Measurements from ENCODE around the gene SMKR1. TPM values are rescaled to one million over a fixed set of nuclear protein-coding genes. Genes with fewer than 3 reads are reported as not detected.

SMKR1 gene
- total and polyA plus RNA-seq, 9 of the 15 experiments (the other 6 are each of a cell fraction or from before 2014, with no cell fraction given) = 0.58 to 1.8 (median 0.93) TPM; not detected in 1

DNA sequence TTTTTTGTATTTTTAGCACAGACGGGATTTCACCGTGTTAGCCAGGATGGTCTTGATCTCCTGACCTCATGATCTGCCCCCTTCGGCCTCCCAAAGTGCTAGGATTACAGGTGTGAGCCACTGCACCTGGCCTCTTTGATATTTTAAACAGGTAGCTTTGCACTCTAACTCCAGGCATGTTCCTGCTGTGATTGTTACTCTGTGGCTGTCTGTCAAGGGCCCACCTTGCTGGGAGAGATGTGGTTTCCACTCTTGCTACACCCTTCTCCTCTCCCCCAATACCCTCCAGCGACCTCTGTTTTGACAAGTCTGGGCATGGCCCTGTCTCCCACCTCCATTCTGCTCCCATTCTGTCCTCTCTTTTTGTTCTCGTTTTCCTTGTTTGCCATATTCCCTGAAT lies 17.1 kb downstream of the SMKR1 start:
- no peak overlapping the region for H3K4me2 ChIP-seq (ENCODE audit: insufficient read depth, low read length)
- H3K9me3 ChIP-seq (replicated peaks; ENCODE audit: control insufficient read depth, insufficient read depth, low read depth, low read length) = 0 out of 2 replicates have a peak, but pooled peaks cover 2% of the 10 kb centered on the region
- H3K27ac ChIP-seq (ENCODE audit: extremely low read depth, low read depth, low read length) = no peak overlapping the region
- peaks cover 15 to 38% of the 10 kb centered on the region in 2 experiments for H3K27me3 ChIP-seq (ENCODE audit: control insufficient read depth in 2 of 2, insufficient read depth in 2 of 2, low read length in 2 of 2)
- no peaks in the 10 kb centered on the region for H3K36me3 ChIP-seq (ENCODE audit: control insufficient read depth, insufficient read depth, low read length)
- intact Hi-C loops (cut with micrococcal nuclease) (no loop called here), in situ Hi-C loops (cut with MboI) (no loop called here)
- 0% methylated on average over 5 of the region's 5 CpGs for WGBS (ENCODE audit: insufficient coverage, low coverage, missing lambda C conversion rate)
- no peak for DNase-seq (ENCODE audit: extremely low read depth in 1 of 4, low spot score in 3 of 4)
- H3K9me1 ChIP-seq (ENCODE audit: control insufficient read depth, insufficient read depth, low read length) = no peaks in the 10 kb centered on the region
- no peak for ATAC-seq
- TF ChIP-seq TBP (optimal IDR thresholded peaks at IDR 0.05; ENCODE audit: low read depth, low read length) (no peak), ZNF408 (CRISPR knock-in tag; IDR thresholded peaks at IDR 0.05; ENCODE audit: low read depth) (no peak), TBL1XR1 (IDR thresholded peaks at IDR 0.05; ENCODE audit: low read length in 2 of 2) (no peak), FOSL1 (tag; conservative IDR thresholded peaks at IDR 0.05) (no peak), SETDB1 (IDR thresholded peaks at IDR 0.05; ENCODE audit: low read length) (no peak), FUS (optimal IDR thresholded peaks at IDR 0.05; ENCODE audit: low read depth, low read length) (no peak), ZNF57 (CRISPR knock-in tag; IDR thresholded peaks at IDR 0.05) (no peak), GABPA (tag; conservative IDR thresholded peaks at IDR 0.05; ENCODE audit: low read depth) (no peak), STAG1 (CRISPR knock-in tag; IDR thresholded peaks at IDR 0.05; ENCODE audit: borderline replicate concordance) (no peak), SRSF7 (optimal IDR thresholded peaks at IDR 0.05; ENCODE audit: low read depth, low read length) (no peak)
- TF ChIP-seq, protein P1, sequence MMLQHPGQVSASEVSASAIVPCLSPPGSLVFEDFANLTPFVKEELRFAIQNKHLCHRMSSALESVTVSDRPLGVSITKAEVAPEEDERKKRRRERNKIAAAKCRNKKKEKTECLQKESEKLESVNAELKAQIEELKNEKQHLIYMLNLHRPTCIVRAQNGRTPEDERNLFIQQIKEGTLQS (IDR thresholded peaks at IDR 0.05) = no peak
- TF ChIP-seq, protein P1 (CRISPR knock-in tag; conservative IDR thresholded peaks at IDR 0.05) = no peak
- TF ChIP-seq, protein P2, sequence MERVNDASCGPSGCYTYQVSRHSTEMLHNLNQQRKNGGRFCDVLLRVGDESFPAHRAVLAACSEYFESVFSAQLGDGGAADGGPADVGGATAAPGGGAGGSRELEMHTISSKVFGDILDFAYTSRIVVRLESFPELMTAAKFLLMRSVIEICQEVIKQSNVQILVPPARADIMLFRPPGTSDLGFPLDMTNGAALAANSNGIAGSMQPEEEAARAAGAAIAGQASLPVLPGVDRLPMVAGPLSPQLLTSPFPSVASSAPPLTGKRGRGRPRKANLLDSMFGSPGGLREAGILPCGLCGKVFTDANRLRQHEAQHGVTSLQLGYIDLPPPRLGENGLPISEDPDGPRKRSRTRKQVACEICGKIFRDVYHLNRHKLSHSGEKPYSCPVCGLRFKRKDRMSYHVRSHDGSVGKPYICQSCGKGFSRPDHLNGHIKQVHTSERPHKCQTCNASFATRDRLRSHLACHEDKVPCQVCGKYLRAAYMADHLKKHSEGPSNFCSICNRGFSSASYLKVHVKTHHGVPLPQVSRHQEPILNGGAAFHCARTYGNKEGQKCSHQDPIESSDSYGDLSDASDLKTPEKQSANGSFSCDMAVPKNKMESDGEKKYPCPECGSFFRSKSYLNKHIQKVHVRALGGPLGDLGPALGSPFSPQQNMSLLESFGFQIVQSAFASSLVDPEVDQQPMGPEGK (CRISPR knock-in tag; IDR thresholded peaks at IDR 0.05; ENCODE audit: borderline replicate concordance) = no peak
- no peaks in the 10 kb centered on the region for H3K79me2 ChIP-seq (ENCODE audit: control insufficient read depth, insufficient read depth, low read length)
- no peak overlapping the region for H3K9ac ChIP-seq (ENCODE audit: insufficient read depth in 1 of 2, low read depth in 2 of 2, low read length in 2 of 2)
- no peak overlapping the region for H3K4me3 ChIP-seq
- no peak for FAIRE-seq
- no TSS peak for BruUV-seq (replicated peaks)
- CTCF ChIA-PET (ENCODE audit: low intra/inter-chr PET ratio) = no interaction called here
- H2AFZ ChIP-seq (ENCODE audit: low read depth, low read length) = no peak overlapping the region
- H3K4me1 ChIP-seq (replicated peaks in 1 of 2; ENCODE audit: control insufficient read depth in 2 of 2, insufficient read depth in 2 of 2, low read length in 2 of 2) = peaks cover 0 to 4% of the 10 kb centered on the region in 2 experiments; a peak in 1 of 5 replicates
- no peaks in the 10 kb centered on the region for H4K20me1 ChIP-seq (replicated peaks; ENCODE audit: control insufficient read depth, insufficient read depth, low read length)
- POLR2A ChIA-PET = interaction anchor here (0.9 kb wide), 1 partner anchor 9 kb away, joined by 3 read pairs; no protein-coding TSS in a partner anchor
